Stimulated activated naive CD8-positive, alpha-beta T cell treated with anti-CD3 and anti-CD28 coated beads, Interleukin-15, Interleukin-2, amounts not matched to agents 100 U/mL and 50 U/mL, for 24 hours (primary cell): ENCODE results near the gene MYBBP1A.

Source experiments
- ATAC-seq: fragments of 150-1000 bp; cut with Tn5 transposase; one replicate; pipeline ENCODE4 v1.10.0; 2021
- DNase-seq: peaks from one replicate; pipeline ENCODE4 v3.0.0; 2021

Gene MYBBP1A

GRCh38 chr17:4536742-4537411 is 18.3 kb downstream of the MYBBP1A start:
- ATAC-seq (no peak), DNase-seq (no peak)

GRCh38 chr17:4536259-4536741 is 18.9 kb downstream of the MYBBP1A start:
- no peak for DNase-seq
- ATAC-seq: no peak

GRCh38 chr17:4535667-4536258 is 19.4 kb downstream of the MYBBP1A start:
- DNase-seq (no peak), ATAC-seq (no peak)

- DNase-seq (no peak), ATAC-seq (no peak)
Observed at GRCh38 chr17:4534928-4535666, 20.1 kb downstream of the MYBBP1A start.

- ATAC-seq (peak; percentile 4), DNase-seq (no peak)
Observed at GRCh38 chr17:4534515-4534914, 20.7 kb downstream of the MYBBP1A start.

- ATAC-seq (peak; percentile 2), DNase-seq (peak; percentile 23)
Observed at GRCh38 chr17:4533523-4534504, 21.4 kb downstream of the MYBBP1A start.

- ATAC-seq (no peak), DNase-seq (no peak)
Observed at GRCh38 chr17:4532860-4533522, 22.2 kb downstream of the MYBBP1A start.

GRCh38 chr17:4531988-4532736 is 23.0 kb downstream of the MYBBP1A start:
- ATAC-seq (no peak), DNase-seq (no peak)

GRCh38 chr17:4530799-4531730 is 24.1 kb downstream of the MYBBP1A start:
- no peak for DNase-seq

GRCh38 chr17:4529533-4530152 is 25.5 kb downstream of the MYBBP1A start:
- ATAC-seq (no peak), DNase-seq (no peak)

More at GRCh38 chr17:4530799-4531730, 24.1 kb downstream of the MYBBP1A start:
- no peak for ATAC-seq

- no peak for DNase-seq
- ATAC-seq: no peak
Observed at GRCh38 chr17:4527566-4528125, 27.5 kb downstream of the MYBBP1A start.

- ATAC-seq (no peak), DNase-seq (no peak)
Observed at GRCh38 chr17:4527134-4527533, 28.1 kb downstream of the MYBBP1A start.

GRCh38 chr17:4525691-4526397 is 29.3 kb downstream of the MYBBP1A start:
- no peak for DNase-seq
- ATAC-seq: no peak

- DNase-seq (no peak), ATAC-seq (no peak)
Observed at GRCh38 chr17:4523946-4524345, 31.2 kb downstream of the MYBBP1A start.

GRCh38 chr17:4522661-4523060 is 32.5 kb downstream of the MYBBP1A start:
- no peak for ATAC-seq
- no peak for DNase-seq

GRCh38 chr17:4520894-4521600 is 34.1 kb downstream of the MYBBP1A start:
- ATAC-seq (no peak), DNase-seq (no peak)
